GM12873 (cell line): ENCODE data around the gene UQCRH.
A peak's percentile ranks its signal among the peaks of the same experiment; 100 is the strongest.

Source experiments
- TF ChIP-seq, protein P1 (sequence below): IDR thresholded peaks from 2 replicates; pipeline ENCODE4 v1.5.1; 2012; ENCODE audit warnings: low read depth, mild to moderate bottlenecking, moderate library complexity, low read length, control low read depth; ENCODE audit not compliant: insufficient read depth; ENCODE audit errors: missing control alignments

The UQCRH gene

DNA sequence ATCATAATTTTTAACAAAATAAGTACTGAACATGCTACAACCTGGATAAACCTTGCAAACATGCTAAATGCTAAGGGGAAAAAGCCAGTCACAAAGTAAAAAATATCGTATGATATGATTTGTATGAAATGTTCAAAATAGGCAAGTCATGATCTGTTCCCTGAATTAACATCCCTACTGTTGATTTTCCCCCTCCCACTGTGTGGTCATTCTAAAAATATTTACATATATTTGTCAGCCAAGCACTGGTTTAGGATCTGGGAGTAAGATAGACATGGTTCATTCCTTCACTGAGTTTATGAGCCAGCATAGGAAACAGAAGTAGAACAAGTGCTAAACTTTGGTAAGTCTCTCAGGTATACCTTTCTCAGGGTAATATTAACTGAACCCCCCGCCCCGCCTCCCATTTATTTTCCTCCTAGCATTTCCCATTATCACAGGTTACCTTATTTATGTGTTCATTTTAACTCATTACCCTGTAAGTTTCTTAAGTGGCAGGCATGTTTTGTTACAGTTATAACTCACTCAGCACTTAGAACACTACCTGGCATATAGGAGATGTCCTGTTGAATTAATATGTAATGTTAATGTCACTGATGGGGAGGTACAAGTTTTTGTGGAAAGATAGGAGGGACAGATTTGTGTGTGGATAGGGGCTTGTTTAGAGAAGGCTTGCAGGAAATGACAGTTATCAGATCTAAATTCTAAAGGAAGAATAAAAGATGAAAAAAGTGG, 12.3 kb downstream of the UQCRH start:
- TF ChIP-seq, protein P1, sequence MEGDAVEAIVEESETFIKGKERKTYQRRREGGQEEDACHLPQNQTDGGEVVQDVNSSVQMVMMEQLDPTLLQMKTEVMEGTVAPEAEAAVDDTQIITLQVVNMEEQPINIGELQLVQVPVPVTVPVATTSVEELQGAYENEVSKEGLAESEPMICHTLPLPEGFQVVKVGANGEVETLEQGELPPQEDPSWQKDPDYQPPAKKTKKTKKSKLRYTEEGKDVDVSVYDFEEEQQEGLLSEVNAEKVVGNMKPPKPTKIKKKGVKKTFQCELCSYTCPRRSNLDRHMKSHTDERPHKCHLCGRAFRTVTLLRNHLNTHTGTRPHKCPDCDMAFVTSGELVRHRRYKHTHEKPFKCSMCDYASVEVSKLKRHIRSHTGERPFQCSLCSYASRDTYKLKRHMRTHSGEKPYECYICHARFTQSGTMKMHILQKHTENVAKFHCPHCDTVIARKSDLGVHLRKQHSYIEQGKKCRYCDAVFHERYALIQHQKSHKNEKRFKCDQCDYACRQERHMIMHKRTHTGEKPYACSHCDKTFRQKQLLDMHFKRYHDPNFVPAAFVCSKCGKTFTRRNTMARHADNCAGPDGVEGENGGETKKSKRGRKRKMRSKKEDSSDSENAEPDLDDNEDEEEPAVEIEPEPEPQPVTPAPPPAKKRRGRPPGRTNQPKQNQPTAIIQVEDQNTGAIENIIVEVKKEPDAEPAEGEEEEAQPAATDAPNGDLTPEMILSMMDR = no peak

DNA sequence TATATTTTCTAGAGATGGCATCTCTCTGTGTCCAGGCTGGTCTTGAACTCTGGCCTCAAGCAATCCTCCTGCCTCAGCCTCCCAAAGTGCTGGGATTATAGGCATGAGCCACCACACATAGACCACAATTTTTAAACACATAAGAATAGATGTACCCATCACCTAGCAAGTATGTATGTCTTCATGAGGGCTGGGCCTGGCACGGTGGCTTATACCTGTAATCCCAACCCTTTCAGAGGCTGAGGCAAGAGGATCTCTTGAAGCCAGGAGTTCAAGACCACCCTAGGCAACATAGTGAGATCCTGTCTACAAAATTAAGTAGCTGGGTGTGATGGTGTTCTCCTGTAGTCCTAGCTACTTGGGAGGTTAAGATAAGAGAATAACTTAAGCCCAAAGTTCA, 13.8 kb downstream of the UQCRH start:
- TF ChIP-seq, protein P1 = no peak

DNA sequence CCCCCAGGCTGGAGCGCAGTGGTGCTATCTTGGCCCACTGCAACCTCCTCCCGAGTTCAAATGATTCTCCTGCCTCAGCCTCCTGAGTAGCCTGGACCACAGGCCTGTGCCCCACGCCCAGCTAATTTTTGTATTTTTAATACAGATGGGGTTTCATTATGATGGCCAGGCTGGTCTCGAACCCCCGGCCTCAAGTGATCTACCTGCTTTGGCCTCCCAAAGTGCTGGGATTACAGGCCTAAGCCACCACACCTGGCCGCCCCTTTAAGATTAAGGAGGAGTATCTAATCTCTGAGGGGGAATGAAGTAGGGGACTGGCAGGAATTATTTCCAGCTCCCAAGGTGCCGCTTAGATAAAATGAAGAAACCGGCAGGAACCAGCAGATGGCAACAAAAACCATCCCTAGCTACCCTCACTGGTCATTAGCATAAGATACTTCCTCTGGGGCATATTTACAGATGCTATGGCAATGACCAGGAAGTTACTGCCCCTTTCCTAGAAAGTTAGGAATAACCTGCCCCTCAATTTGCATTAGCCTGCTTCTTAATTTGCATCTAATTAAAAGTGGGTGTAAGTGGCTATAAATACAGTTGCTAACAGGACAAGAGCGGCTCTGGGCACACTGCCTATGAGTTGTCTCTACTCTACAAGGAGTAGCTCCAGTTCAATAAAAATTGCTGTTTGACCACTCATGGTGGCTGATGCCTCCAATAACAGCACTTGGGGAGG, 30.0 kb downstream of the UQCRH start:
- TF ChIP-seq, protein P1 = peak; percentile 50

DNA sequence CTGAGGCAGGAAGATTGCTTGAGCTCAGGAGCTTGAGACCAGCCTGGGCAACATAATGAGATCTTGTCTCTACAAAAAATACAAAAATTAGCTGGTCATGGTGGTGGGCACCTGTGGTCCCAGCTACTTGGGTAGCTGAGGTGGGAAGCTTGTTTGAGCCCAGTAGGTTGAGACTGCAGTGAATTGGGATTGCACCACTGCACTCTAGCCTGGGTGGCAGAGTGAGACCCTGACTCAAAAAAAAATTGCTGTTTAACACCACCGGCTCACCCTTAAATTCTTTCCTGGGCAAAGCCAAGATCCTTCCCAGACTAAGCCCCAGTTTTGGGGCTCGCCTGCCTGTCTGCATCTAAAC, 30.5 kb downstream of the UQCRH start:
- TF ChIP-seq, protein P1 = no peak

DNA sequence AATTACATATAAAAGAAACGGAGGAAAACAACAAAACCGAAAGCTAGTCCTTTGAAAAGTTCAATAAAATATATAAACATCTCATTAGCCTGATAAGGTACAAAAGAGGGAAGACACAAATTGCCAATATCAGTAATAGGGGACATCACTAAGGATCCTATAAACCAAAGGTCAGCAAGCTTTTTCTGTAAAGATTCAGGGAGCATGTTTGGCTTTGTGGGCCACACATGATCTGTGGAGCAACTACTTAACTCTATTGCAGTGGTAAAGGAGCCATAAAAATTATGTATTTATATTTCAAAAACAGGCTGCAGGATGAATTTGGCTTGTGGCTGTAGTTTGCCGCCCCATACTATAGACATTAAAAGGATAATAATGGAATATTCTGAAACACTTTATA, 31.6 kb downstream of the UQCRH start:
- TF ChIP-seq, protein P1 = no peak

DNA sequence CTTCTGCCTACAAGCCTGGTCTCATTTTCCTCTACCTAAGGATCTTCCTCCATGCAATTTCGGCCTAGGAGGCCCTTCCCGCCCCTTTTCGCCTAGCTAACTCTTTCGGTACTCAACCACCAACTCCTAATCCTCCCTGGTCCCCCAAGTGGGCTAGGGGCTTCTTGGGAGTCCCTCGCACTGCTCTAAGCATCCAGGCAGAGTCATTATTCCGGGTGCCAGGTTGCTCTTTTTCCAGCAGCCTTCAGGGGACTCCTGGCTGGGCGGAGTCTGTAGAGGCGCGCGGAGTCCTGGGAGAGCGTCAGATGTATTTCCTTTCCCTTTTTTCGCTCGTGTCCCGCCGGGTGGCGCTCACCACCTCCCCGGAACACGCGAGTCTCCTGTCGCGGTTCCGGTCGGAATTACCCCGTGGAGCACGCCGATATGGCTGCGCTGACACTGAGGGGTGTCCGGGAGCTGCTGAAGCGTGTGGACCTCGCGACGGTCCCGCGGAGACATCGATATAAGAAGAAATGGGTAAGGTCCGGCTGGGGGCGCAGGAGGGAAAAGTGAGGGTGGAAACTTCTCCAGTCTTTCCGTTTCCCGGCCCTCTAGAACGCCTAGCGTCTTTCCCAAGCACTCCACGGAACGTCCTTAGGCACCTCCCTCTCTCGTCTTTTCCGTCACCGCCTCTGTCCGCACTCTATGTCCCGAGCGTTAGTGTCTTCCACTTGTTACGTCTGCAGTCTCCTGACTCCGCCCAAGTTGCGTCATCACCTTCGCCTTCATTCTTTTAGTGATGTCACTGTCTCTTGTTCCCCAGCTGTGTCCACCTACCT, 37.1 kb downstream of the UQCRH start, which contains the start of gene NSUN4:
NSUN4 (plus strand) TSS at position 404 of the 818 bp plus-strand sequence; CDS start at position 424, 20 bp downstream.
- TF ChIP-seq, protein P1 = peak; percentile 78

DNA sequence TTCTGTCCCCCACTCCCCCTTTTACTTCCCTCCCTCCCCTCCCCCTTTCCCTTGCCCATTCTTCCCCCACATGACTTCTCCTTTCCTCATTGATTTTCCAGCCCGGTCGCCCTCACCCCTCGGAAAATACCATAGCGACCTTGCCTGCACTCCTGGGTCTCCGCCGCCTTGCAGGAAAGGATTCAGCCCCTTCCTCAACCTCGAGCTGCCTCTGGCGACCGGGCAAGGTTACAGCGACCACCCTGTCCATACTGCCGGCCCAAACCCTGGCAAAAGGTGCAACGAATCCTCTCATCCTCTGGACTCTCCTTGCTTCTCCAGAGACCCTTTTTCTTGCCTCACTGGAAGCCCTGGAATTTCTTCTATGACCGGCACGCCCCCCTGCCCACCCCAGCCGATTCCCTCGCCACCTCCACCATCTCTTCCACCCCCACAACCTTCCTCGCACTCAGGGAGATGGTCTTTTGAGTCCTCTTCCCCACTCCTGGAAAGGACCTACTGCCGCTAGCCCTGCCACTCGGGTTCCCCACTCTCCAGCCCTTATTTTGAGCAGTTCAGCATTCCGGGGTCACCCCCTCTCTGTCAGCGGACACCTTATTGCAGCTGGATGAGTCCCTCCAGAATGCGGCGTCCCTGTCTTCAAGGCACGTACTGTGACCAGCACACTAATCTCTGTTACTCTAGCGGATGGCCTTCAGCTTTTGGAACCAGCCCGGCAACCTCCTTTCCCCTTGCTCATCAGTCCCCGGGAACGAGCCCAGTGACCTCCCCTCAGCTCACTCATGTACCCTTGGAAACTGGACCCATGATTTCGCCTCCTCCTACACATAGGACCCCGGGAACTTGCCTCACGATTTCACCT, 38.0 kb downstream of the UQCRH start:
- TF ChIP-seq, protein P1 = no peak
